GM18507 (cell line): ENCODE results near the gene MYO5B.
A peak's percentile ranks its signal among the peaks of the same experiment; 100 is the strongest.

Experiments used
- DNase-seq: peaks from one replicate; pipeline ENCODE4 v3.0.0; 2011; ENCODE audit warnings: low read depth; ENCODE audit not compliant: insufficient read length; ENCODE audit errors: extremely low spot score
- FAIRE-seq: peaks from 2 replicates; lab custom pipeline; 2011; peaks lifted over from hg19 to GRCh38; lab: Jason Lieb, UNC

The MYO5B gene

GRCh38 chr18:50190926-50191325 is 4.0 kb downstream of the MYO5B start:
- FAIRE-seq: no peak
- no peak for DNase-seq

- no peak for FAIRE-seq
- DNase-seq: no peak
These were observed 4.7 kb downstream of the MYO5B start for GRCh38 chr18:50190236-50190635.

- DNase-seq (no peak), FAIRE-seq (peak; percentile 76)
These were observed 5.8 kb downstream of the MYO5B start for GRCh38 chr18:50189160-50189559.

GRCh38 chr18:50188652-50189051 is 6.3 kb downstream of the MYO5B start:
- FAIRE-seq (no peak), DNase-seq (no peak)

- FAIRE-seq (no peak), DNase-seq (no peak)
These were observed 7.3 kb downstream of the MYO5B start for GRCh38 chr18:50187659-50188058.

GRCh38 chr18:50186385-50186784 is 8.6 kb downstream of the MYO5B start:
- no peak for FAIRE-seq

GRCh38 chr18:50183556-50183955 is 11.4 kb downstream of the MYO5B start:
- FAIRE-seq (no peak), DNase-seq (no peak)

More at GRCh38 chr18:50186385-50186784, 8.6 kb downstream of the MYO5B start:
- DNase-seq: no peak

GRCh38 chr18:50182511-50182910 is 12.4 kb downstream of the MYO5B start:
- FAIRE-seq: no peak
- no peak for DNase-seq

- DNase-seq (no peak), FAIRE-seq (no peak)
These were observed 13.4 kb downstream of the MYO5B start for GRCh38 chr18:50181590-50181989.

- no peak for FAIRE-seq
- no peak for DNase-seq
These were observed 15.5 kb downstream of the MYO5B start for GRCh38 chr18:50179465-50179864.

- no peak for DNase-seq
- FAIRE-seq: no peak
These were observed 17.5 kb downstream of the MYO5B start for GRCh38 chr18:50177294-50177992.

- FAIRE-seq (no peak), DNase-seq (no peak)
These were observed 22.6 kb downstream of the MYO5B start for GRCh38 chr18:50172367-50172766.

GRCh38 chr18:50171406-50171805 is 23.5 kb downstream of the MYO5B start:
- DNase-seq: no peak
- no peak for FAIRE-seq

- no peak for DNase-seq
- FAIRE-seq: no peak
These were observed 24.9 kb downstream of the MYO5B start for GRCh38 chr18:50170004-50170403.

GRCh38 chr18:50169149-50169548 is 25.8 kb downstream of the MYO5B start:
- no peak for DNase-seq

GRCh38 chr18:50167966-50168365 is 27.0 kb downstream of the MYO5B start:
- DNase-seq (no peak), FAIRE-seq (no peak)

More at GRCh38 chr18:50169149-50169548, 25.8 kb downstream of the MYO5B start:
- no peak for FAIRE-seq

- DNase-seq: no peak
- no peak for FAIRE-seq
These were observed 28.0 kb downstream of the MYO5B start for GRCh38 chr18:50166901-50167300.

GRCh38 chr18:50163505-50163904 is 31.4 kb downstream of the MYO5B start:
- no peak for FAIRE-seq
- DNase-seq: no peak

- no peak for FAIRE-seq
- no peak for DNase-seq
These were observed 32.3 kb downstream of the MYO5B start for GRCh38 chr18:50162486-50163304.

GRCh38 chr18:50161597-50162205 is 33.2 kb downstream of the MYO5B start:
- no peak for FAIRE-seq
- DNase-seq: no peak
